Tibial nerve (tissue), 4 donors: ENCODE data around the gene CYLD. TPM values are rescaled to one million over a fixed set of nuclear protein-coding genes. Genes with fewer than 3 reads are reported as not detected.

Source experiments
- DNase-seq, 2 donors: peaks; one replicate each; pipeline ENCODE4 v3.0.0-alpha.2; 2019; ENCODE audit warnings: low spot score in 2 of 2
- H3K27ac ChIP-seq, 4 donors: fragments of 200-600 bp; sonication (generic) in 3 of 4; one replicate each; pipeline ENCODE4 v1.5.1; 2017 to 2019; ENCODE audit warnings: mild to moderate bottlenecking in 1 of 4
- H3K27me3 ChIP-seq, 2 donors: fragments of 200-600 bp; sonication (generic) in 1 of 2; one replicate each; pipeline versions ENCODE4 v1.5.1 to v1.6.0; 2017 to 2019
- H3K36me3 ChIP-seq, 3 donors: fragments of 200-600 bp; sonication (generic); one replicate each; pipeline ENCODE4 v1.5.1; 2018 to 2019
- H3K4me1 ChIP-seq, 4 donors: fragments of 200-600 bp; sonication (generic) in 3 of 4; one replicate each; pipeline ENCODE4 v1.5.1; 2017 to 2019
- H3K4me3 ChIP-seq, 4 donors: fragments of 200-600 bp; sonication (generic) in 3 of 4; one replicate each; pipeline ENCODE4 v1.5.1; 2017 to 2019; ENCODE audit warnings: mild to moderate bottlenecking in 1 of 4, moderate library complexity in 1 of 4
- H3K9me3 ChIP-seq, 4 donors: fragments of 200-600 bp; sonication (generic) in 3 of 4; one replicate each; pipeline ENCODE4 v1.5.1; 2017 to 2019
- EP300 ChIP-seq, 2 donors: sonication (generic); formaldehyde crosslinking; IDR thresholded peaks; one replicate each; pipeline ENCODE4 v1.6.1; 2017; ENCODE audit warnings: antibody characterized with exemption in 2 of 2, mild to moderate bottlenecking in 1 of 2
- POLR2A ChIP-seq, 2 donors: fragments of 450-650 bp; IDR thresholded peaks; one replicate each; pipeline ENCODE4 v1.6.1; 2017; ENCODE audit warnings: antibody characterized with exemption in 2 of 2, mild to moderate bottlenecking in 2 of 2, moderate library complexity in 2 of 2
- WGBS, 2 donors: methylation state at CpG; one replicate each; pipeline ENCODE4 v1.1.5; 2018; 5-methylcytosine and 5-hydroxymethylcytosine counted together
- total RNA-seq, 4 donors: library from RNA; depleted of rRNA; stranded (reverse); fragments of >200 nt; gene quantifications; one replicate each; pipeline ENCODE4 v1.1.0, GENCODE V29; 2016
- TF ChIP-seq, protein P1 (sequence below), 5 experiments: fragments of 200-600 bp in 3 of 5; fragments of 450-650 bp in 2 of 5; sonication (generic) in 3 of 5; IDR thresholded peaks; one replicate each; pipeline ENCODE4 v1.5.1; 2016 to 2019; ENCODE audit warnings: antibody characterized with exemption in 5 of 5, mild to moderate bottlenecking in 3 of 5, moderate library complexity in 2 of 5

The CYLD gene
- total RNA-seq, 4 donors from 2014 or later = 23.7 to 52.7 (median 38.3) TPM

DNA sequence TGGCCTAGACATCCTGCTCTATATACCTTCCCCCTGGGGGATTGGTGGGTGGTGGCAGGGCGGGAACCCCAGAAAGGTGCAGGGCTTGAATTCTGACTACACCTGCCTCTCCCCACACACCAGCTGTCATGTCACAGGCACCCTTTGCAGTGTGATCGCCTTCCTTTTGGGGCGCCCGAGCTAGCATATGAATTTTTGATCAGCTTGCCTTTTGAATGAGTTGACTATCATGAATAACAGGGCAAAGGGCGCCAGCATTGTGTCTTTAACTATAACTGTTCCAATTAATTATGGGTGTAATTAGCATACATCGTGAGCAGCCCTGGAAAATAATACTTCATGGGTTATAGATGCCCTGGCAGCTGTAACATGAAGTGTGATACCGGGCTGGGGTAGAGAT lies 72.7 kb downstream of the CYLD start:
- no peak for DNase-seq
- Histone ChIP-seq H3K9me3 (no peaks in the 10 kb centered on the region), H3K27me3 (no peaks in the 10 kb centered on the region), H3K4me3 (no peak overlapping the region), H3K36me3 (no peaks in the 10 kb centered on the region), H3K27ac (no peak overlapping the region), H3K4me1 (no peaks in the 10 kb centered on the region)
- TF ChIP-seq POLR2A (IDR thresholded peaks at IDR 0.05) (no peak), EP300 (IDR thresholded peaks at IDR 0.05) (no peak)
- TF ChIP-seq, protein P1, sequence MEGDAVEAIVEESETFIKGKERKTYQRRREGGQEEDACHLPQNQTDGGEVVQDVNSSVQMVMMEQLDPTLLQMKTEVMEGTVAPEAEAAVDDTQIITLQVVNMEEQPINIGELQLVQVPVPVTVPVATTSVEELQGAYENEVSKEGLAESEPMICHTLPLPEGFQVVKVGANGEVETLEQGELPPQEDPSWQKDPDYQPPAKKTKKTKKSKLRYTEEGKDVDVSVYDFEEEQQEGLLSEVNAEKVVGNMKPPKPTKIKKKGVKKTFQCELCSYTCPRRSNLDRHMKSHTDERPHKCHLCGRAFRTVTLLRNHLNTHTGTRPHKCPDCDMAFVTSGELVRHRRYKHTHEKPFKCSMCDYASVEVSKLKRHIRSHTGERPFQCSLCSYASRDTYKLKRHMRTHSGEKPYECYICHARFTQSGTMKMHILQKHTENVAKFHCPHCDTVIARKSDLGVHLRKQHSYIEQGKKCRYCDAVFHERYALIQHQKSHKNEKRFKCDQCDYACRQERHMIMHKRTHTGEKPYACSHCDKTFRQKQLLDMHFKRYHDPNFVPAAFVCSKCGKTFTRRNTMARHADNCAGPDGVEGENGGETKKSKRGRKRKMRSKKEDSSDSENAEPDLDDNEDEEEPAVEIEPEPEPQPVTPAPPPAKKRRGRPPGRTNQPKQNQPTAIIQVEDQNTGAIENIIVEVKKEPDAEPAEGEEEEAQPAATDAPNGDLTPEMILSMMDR (IDR thresholded peaks at IDR 0.05) = no peak
- WGBS, 2 donors = 75 to 81% methylated on average over 7 of the region's 7 CpGs

DNA sequence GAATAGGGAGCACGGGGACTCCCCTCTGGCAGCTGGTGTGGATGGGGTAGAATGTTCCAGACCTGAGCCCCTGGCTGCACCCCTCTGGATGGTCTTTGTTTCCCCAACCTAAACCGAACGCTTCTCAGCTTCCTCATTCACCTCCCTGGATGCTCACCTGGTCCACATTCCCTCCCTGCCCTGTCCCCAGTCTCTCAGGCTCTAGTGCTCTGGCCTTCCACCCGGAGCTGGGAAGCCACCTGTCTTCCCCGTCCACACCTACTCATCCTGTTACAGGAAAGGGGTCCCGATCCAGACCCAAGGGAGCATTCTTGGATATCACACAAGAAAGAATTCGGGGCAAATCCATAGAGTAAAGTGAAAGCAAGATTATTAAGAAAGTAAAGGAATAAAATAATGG lies 73.5 kb downstream of the CYLD start:
- Histone ChIP-seq H3K4me1 (no peaks in the 10 kb centered on the region), H3K4me3 (no peak overlapping the region), H3K36me3 (no peaks in the 10 kb centered on the region), H3K27me3 (no peaks in the 10 kb centered on the region), H3K27ac (no peak overlapping the region), H3K9me3 (no peaks in the 10 kb centered on the region)
- DNase-seq = no peak
- WGBS, 2 donors = 87 to 88% methylated on average over 7 of the region's 7 CpGs
- TF ChIP-seq POLR2A (IDR thresholded peaks at IDR 0.05) (no peak), EP300 (IDR thresholded peaks at IDR 0.05) (no peak)
- TF ChIP-seq, protein P1 (IDR thresholded peaks at IDR 0.05) = no peak

DNA sequence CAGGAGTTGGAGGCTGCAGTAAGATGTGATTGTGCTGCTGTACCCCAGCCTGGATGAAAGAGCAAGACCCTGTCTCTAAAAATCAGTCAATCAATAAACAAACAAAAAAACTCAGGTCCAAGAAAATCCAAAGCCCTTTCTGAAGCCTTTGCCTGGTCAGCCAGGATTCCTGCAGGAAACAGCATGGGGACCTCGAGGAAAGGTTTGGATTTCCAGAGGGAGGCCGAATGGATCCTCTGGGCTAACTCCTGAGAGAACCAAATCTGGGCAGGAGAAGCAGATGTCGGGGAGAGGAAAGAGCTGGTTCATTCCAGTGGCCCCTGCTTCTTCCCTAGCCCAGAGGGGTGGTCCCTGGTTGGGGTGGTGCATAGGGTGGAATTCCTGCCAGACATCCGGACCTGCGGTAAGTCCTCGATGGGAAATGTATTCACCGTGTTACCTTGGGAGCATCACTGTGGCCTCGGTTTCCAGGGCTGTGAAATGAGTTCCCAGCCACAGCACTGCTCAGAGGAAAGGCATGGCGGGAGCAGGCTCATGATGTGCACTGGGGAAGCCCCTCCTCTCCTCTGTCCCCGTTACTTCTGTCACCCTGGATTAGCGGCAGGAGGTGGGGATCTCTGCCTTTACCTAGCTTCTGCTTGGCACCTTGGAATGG lies 75.1 kb downstream of the CYLD start:
- H3K27me3 ChIP-seq = no peaks in the 10 kb centered on the region
- H3K4me3 ChIP-seq = no peak overlapping the region
- no peak for DNase-seq
- H3K36me3 ChIP-seq = no peaks in the 10 kb centered on the region
- H3K27ac ChIP-seq = no peak overlapping the region
- H3K4me1 ChIP-seq = no peaks in the 10 kb centered on the region
- no peak for TF ChIP-seq EP300 (IDR thresholded peaks at IDR 0.05)
- H3K9me3 ChIP-seq = no peaks in the 10 kb centered on the region
- WGBS, 2 donors = 83 to 89% methylated on average over 9 to 10 of the region's 11 CpGs

DNA sequence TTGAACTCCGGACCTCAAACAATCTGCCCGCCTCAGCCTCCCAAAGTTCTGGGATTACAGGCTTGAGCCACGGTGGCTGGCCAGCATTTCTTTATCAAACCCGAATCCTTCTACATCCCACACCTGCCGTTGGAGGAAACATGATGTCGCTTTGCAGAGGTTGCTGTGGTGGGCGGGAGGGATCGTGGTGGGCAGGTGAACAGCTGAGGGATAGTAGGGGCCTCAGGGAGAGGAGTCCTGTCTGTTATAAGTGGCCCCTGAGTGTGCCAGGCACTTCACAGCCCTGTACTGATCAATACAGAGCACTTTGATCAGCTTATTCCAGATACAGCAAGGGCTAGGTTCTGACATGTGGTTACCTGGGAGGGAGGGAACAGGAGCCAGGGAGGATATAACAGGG lies 76.5 kb downstream of the CYLD start:
- TF ChIP-seq EP300 (IDR thresholded peaks at IDR 0.05) (no peak), POLR2A (IDR thresholded peaks at IDR 0.05) (no peak)
- TF ChIP-seq, protein P1 (IDR thresholded peaks at IDR 0.05) = no peak
- Histone ChIP-seq H3K9me3 (no peaks in the 10 kb centered on the region), H3K36me3 (no peaks in the 10 kb centered on the region), H3K4me3 (no peak overlapping the region), H3K27me3 (no peaks in the 10 kb centered on the region), H3K27ac (no peak overlapping the region), H3K4me1 (no peaks in the 10 kb centered on the region)
- no peak for DNase-seq
- 89 to 93% methylated on average over 8 of the region's 8 CpGs for WGBS, 2 donors

DNA sequence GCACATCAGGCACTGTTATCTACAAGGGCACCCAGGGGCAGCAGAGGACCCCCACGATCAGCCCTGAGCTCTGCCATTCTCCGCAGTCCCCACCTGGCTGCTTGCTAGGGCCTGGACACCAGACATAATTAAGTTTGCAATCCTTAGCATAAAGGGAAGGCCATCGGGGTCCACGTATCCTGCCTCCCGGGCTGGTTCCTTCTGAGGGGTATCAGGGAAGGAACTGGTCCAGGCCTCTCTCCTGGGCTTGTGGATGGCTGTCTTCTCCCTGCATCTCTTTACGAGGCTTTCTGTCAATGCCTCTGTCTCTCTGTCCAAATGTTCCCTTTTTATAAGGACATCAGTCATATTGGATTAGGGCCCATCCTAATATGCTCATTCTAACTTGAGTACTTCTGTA lies 77.8 kb downstream of the CYLD start:
- H3K27me3 ChIP-seq = no peaks in the 10 kb centered on the region
- WGBS, 2 donors = 84 to 88% methylated on average over 6 of the region's 6 CpGs
- H3K4me3 ChIP-seq = no peak overlapping the region
- no peaks in the 10 kb centered on the region for H3K4me1 ChIP-seq
- TF ChIP-seq POLR2A (IDR thresholded peaks at IDR 0.05) = no peak
- no peak for TF ChIP-seq EP300 (IDR thresholded peaks at IDR 0.05)
- TF ChIP-seq, protein P1 (IDR thresholded peaks at IDR 0.05) = no peak
- H3K36me3 ChIP-seq = no peaks in the 10 kb centered on the region
- H3K27ac ChIP-seq = no peak overlapping the region
- DNase-seq = no peak
- no peaks in the 10 kb centered on the region for H3K9me3 ChIP-seq

DNA sequence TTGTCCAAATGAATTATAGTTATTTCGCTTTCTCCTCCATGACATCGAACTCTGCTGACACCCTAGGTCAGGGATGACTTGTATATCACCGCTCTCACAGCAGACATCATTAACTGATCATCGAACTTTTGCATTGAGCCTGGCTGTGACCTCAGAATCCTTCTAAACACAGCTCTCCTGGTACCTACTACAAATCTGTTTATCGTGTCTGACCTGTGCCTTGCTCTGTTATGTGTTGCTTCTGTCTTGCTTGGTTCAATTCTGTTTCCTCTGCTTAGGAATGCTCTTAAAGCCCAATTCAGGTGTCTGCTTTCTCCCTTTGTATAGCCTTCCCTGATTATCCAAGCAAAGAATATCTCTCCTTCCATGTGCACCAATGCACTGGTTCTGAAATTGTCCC lies 78.3 kb downstream of the CYLD start:
- no peak for DNase-seq
- Histone ChIP-seq H3K27ac (no peak overlapping the region), H3K4me1 (no peaks in the 10 kb centered on the region), H3K36me3 (no peaks in the 10 kb centered on the region), H3K9me3 (peaks cover 0 to 1% (median 0%) of the 10 kb centered on the region in 4 donors), H3K27me3 (no peaks in the 10 kb centered on the region), H3K4me3 (no peak overlapping the region)
- no peak for TF ChIP-seq EP300 (IDR thresholded peaks at IDR 0.05)
- TF ChIP-seq, protein P1 (IDR thresholded peaks at IDR 0.05) = no peak
- no peak for TF ChIP-seq POLR2A (IDR thresholded peaks at IDR 0.05)
- WGBS, 2 donors = 91 to 93% methylated on average over 5 of the region's 5 CpGs
